ENCODE results near the gene FAM111A. TPM values are rescaled to one million over a fixed set of nuclear protein-coding genes. Genes with fewer than 3 reads are reported as not detected.
A peak's percentile ranks its signal among the peaks of the same experiment; 100 is the strongest.

The FAM111A gene
- total and polyA plus RNA-seq, 10 of the 15 experiments (the other 5 are each of a cell fraction or from before 2014, with no cell fraction given): 26.6 to 95.0 (median 67.5) TPM

- Histone ChIP-seq H3K9ac (ENCODE audit: control insufficient read depth, insufficient read depth, low read length) (peak overlapping the region; percentile 32; the same call in 1 of the 2 replicates), H3K4me1 (ENCODE audit: control insufficient read depth, insufficient read depth, low read length) (peaks cover 6% of the 10 kb centered on the region), H3K4me2 (ENCODE audit: control insufficient read depth, insufficient read depth) (peak overlapping the region; percentile 93), H3K27ac (ENCODE audit: control insufficient read depth, insufficient read depth) (peak overlapping the region; percentile 84), H3K4me3 (peak overlapping the region; percentile 93), H3K9me3 (replicated peaks; ENCODE audit: control insufficient read depth, insufficient read depth, low read length) (peaks cover 16% of the 10 kb centered on the region; the same call in 2 of the 3 replicates), H3K27me3 (replicated peaks in 1 of 2; ENCODE audit: control insufficient read depth in 2 of 2, insufficient read depth in 2 of 2, low read length in 1 of 2) (no peaks in the 10 kb centered on the region), H3K36me3 (ENCODE audit: control insufficient read depth in 2 of 2, insufficient read depth in 2 of 2, low read length in 1 of 2) (0 out of 4 replicates have a peak, but pooled peaks cover 0 to 3% of the 10 kb centered on the region in 2 experiments), H2AFZ (ENCODE audit: control insufficient read depth, low read depth, low read length) (no peak overlapping the region), H3K79me2 (ENCODE audit: control insufficient read depth, insufficient read depth, low read length) (peaks cover 61% of the 10 kb centered on the region), H4K20me1 (ENCODE audit: control insufficient read depth, insufficient read depth) (no peaks in the 10 kb centered on the region)
- no TSS peak for BruUV-seq (replicated peaks)
- RAD21 ChIA-PET (ENCODE audit: unreplicated experiment): interaction anchor here (0.8 to 9.0 kb wide), 12 partner anchors 9 to 108 kb away, joined by 3 to 183 read pairs (median 4); partner anchors contain the start of gene MPEG1
- TF ChIP-seq RFX5 (IDR thresholded peaks at IDR 0.05; ENCODE audit: low read depth, low read length) (no peak), CBFB (IDR thresholded peaks at IDR 0.05; ENCODE audit: low read depth) (0 out of 2 replicates have a peak, but pooled peaks have one; percentile 1), RUNX3 (IDR thresholded peaks at IDR 0.05; ENCODE audit: low read length) (peak; percentile 48), POLR2AphosphoS5 (IDR thresholded peaks at IDR 0.05; ENCODE audit: low read length) (peak; percentile 61), SIX5 (IDR thresholded peaks at IDR 0.05; ENCODE audit: low read depth, low read length, severe bottlenecking) (peak; percentile 7)
- TF ChIP-seq, protein P1, sequence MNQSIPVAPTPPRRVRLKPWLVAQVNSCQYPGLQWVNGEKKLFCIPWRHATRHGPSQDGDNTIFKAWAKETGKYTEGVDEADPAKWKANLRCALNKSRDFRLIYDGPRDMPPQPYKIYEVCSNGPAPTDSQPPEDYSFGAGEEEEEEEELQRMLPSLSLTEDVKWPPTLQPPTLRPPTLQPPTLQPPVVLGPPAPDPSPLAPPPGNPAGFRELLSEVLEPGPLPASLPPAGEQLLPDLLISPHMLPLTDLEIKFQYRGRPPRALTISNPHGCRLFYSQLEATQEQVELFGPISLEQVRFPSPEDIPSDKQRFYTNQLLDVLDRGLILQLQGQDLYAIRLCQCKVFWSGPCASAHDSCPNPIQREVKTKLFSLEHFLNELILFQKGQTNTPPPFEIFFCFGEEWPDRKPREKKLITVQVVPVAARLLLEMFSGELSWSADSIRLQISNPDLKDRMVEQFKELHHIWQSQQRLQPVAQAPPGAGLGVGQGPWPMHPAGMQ (IDR thresholded peaks at IDR 0.05; ENCODE audit: borderline replicate concordance): no peak
- 32% methylated on average over 7 of the region's 7 CpGs for WGBS (ENCODE audit: insufficient coverage, insufficient replicate concordance, low lambda C conversion rate, missing lambda C conversion rate)
- intact Hi-C loops (cut with micrococcal nuclease; ENCODE audit: unreplicated experiment): loop anchor here (1.0 to 5.0 kb wide), 2 partner anchors 12 to 208 kb away; no protein-coding TSS in a partner anchor
- POLR2A ChIA-PET: interaction anchor here (0.6 to 4.3 kb wide), 13 partner anchors 8 to 391 kb away, joined by 3 to 32 read pairs (median 7); partner anchors contain the start of gene MPEG1
- in situ Hi-C loops (cut with MboI): loop anchor here (5.0 to 25.0 kb wide), 4 partner anchors 33 to 1588 kb away; partner anchors contain the start of gene MS4A15
- DNase-seq (ENCODE audit: low read depth, low spot score): no peak
- CTCF ChIA-PET: interaction anchor here (0.6 to 30.3 kb wide), 18 partner anchors 8 to 256 kb away, joined by 3 to 1180 read pairs (median 4); partner anchors contain the start of gene MPEG1
- FAIRE-seq: no peak
- peak; percentile 14 for ATAC-seq
- SMC1A ChIA-PET (ENCODE audit: uncharacterized antibody, unreplicated experiment): interaction anchor here (0.8 to 14.9 kb wide), 12 partner anchors 10 to 255 kb away, joined by 3 to 155 read pairs (median 6); partner anchors contain the start of gene MPEG1
These were observed 32.0 kb downstream of the FAM111A start for GRCh38 chr11:59174664-59175033.

All from GM12878 (cell line).